ENCODE results near the gene GPR83. TPM values are rescaled to one million over a fixed set of nuclear protein-coding genes. Genes with fewer than 3 reads are reported as not detected.
A peak's percentile ranks its signal among the peaks of the same experiment; 100 is the strongest.

Gene GPR83
- total RNA-seq: 0.09 to 0.18 TPM (median 0.11 TPM) in 3 replicates

GRCh38 chr11:94400839-94401772 is at the start of gene GPR83:
Gene GPR83, minus strand, starts transcription at chr11:94401419. Its CDS starts 172 bp downstream, at chr11:94401247.
- peak in 1 of 2 experiments; percentile 53 for DNase-seq (ENCODE audit: low spot score in 2 of 2, unreplicated experiment in 2 of 2)
- Mint-ChIP-seq H3K4me3 (peak within 1 kb of the TSS; percentile 67), H3K9me3 (peaks cover 4% of the 10 kb centered on the region), H3K4me1 (peaks cover 10% of the 10 kb centered on the region), H3K27me3 (ENCODE audit: low read depth) (peaks cover 86% of the 10 kb centered on the region), H3K36me3 (no peaks in the 10 kb centered on the region), H3K27ac (no peak within 1 kb of the TSS)
- TF ChIP-seq CTCF (IDR thresholded peaks at IDR 0.05; ENCODE audit: unreplicated experiment): no peak

GRCh38 chr11:94450048-94450447 is 48.8 kb upstream of the GPR83 start:
- Mint-ChIP-seq H3K4me3 (no peak overlapping the region), H3K36me3 (peaks cover 17% of the 10 kb centered on the region), H3K27me3 (ENCODE audit: low read depth) (no peaks in the 10 kb centered on the region), H3K27ac (no peak overlapping the region), H3K4me1 (no peaks in the 10 kb centered on the region), H3K9me3 (peaks cover 8% of the 10 kb centered on the region)
- TF ChIP-seq CTCF (IDR thresholded peaks at IDR 0.05; ENCODE audit: unreplicated experiment): no peak
- no peak for DNase-seq (ENCODE audit: low spot score in 2 of 2, unreplicated experiment in 2 of 2)

- H3K36me3 Mint-ChIP-seq: peaks cover 18% of the 10 kb centered on the region
- TF ChIP-seq CTCF (IDR thresholded peaks at IDR 0.05; ENCODE audit: unreplicated experiment): no peak
- peaks cover 8% of the 10 kb centered on the region for H3K9me3 Mint-ChIP-seq
- H3K27me3 Mint-ChIP-seq (ENCODE audit: low read depth): no peaks in the 10 kb centered on the region
- H3K4me1 Mint-ChIP-seq: no peaks in the 10 kb centered on the region
- DNase-seq (ENCODE audit: low spot score in 2 of 2, unreplicated experiment in 2 of 2): no peak
- no peak overlapping the region for H3K4me3 Mint-ChIP-seq
- no peak overlapping the region for H3K27ac Mint-ChIP-seq
These were observed 48.2 kb upstream of the GPR83 start for GRCh38 chr11:94449437-94449836.

GRCh38 chr11:94449029-94449428 is 47.8 kb upstream of the GPR83 start:
- Mint-ChIP-seq H3K4me3 (no peak overlapping the region), H3K4me1 (no peaks in the 10 kb centered on the region), H3K36me3 (peaks cover 22% of the 10 kb centered on the region), H3K27ac (no peak overlapping the region), H3K9me3 (peaks cover 8% of the 10 kb centered on the region), H3K27me3 (ENCODE audit: low read depth) (no peaks in the 10 kb centered on the region)
- TF ChIP-seq CTCF (IDR thresholded peaks at IDR 0.05; ENCODE audit: unreplicated experiment): no peak
- DNase-seq (ENCODE audit: low spot score in 2 of 2, unreplicated experiment in 2 of 2): no peak

- Mint-ChIP-seq H3K36me3 (peaks cover 15% of the 10 kb centered on the region), H3K27me3 (ENCODE audit: low read depth) (no peaks in the 10 kb centered on the region), H3K4me3 (no peak overlapping the region), H3K9me3 (no peaks in the 10 kb centered on the region), H3K27ac (no peak overlapping the region), H3K4me1 (no peaks in the 10 kb centered on the region)
- TF ChIP-seq CTCF (IDR thresholded peaks at IDR 0.05; ENCODE audit: unreplicated experiment): no peak
- no peak for DNase-seq (ENCODE audit: low spot score in 2 of 2, unreplicated experiment in 2 of 2)
These were observed 45.9 kb upstream of the GPR83 start for GRCh38 chr11:94447149-94447548.
